Natural killer cell (primary cell): Measurements from ENCODE around the gene SYNGR3. TPM values are rescaled to one million over a fixed set of nuclear protein-coding genes. Genes with fewer than 3 reads are reported as not detected.
"Not testable (repeated sequence)": the region's sequence is repeated elsewhere in the genome, so short reads cannot be mapped to it uniquely, and the experiment has no call there.

Experiments used
- ATAC-seq, 3 donors: fragments of 150-1000 bp in 2 of 3; fragments of 200-7000 bp in 1 of 3; cut with Tn5 transposase; 1 replicate in 1 of 3; 2 replicates in 2 of 3; pipeline ENCODE4 v1.10.0; 2021; ENCODE audit warnings: mild to moderate bottlenecking in 2 of 3, moderate library complexity in 2 of 3
- DNase-seq, 2 donors: peaks; one replicate each; pipeline versions ENCODE4 v3.0.0 to v3.0.0-alpha.2; 2013 to 2021; ENCODE audit warnings: mixed read lengths in 1 of 2
- H3K27ac ChIP-seq: one replicate; pipeline ENCODE4 v1.5.1; 2013; ENCODE audit warnings: mild to moderate bottlenecking, low read length
- H3K27me3 ChIP-seq: one replicate; pipeline ENCODE4 v1.6.1; 2013; ENCODE audit warnings: low read length; ENCODE audit not compliant: control insufficient read depth, insufficient read depth
- H3K36me3 ChIP-seq: one replicate; pipeline ENCODE4 v1.6.1; 2013; ENCODE audit warnings: low read length; ENCODE audit not compliant: control insufficient read depth, insufficient read depth
- H3K4me1 ChIP-seq: one replicate; pipeline ENCODE4 v1.6.1; 2013; ENCODE audit warnings: low read length; ENCODE audit not compliant: control insufficient read depth, insufficient read depth
- H3K4me3 ChIP-seq: one replicate; pipeline ENCODE4 v1.5.1; 2013; ENCODE audit warnings: low read length
- H3K9me3 ChIP-seq: one replicate; pipeline ENCODE4 v1.6.1; 2013; ENCODE audit warnings: low read length; ENCODE audit not compliant: control insufficient read depth, insufficient read depth
- H3K27ac Mint-ChIP-seq, 2 donors: one replicate each; pipeline ENCODE4 v1.8.0; 2022; ENCODE audit warnings: mild to moderate bottlenecking in 2 of 2, mixed read lengths in 2 of 2, moderate library complexity in 1 of 2
- H3K27me3 Mint-ChIP-seq, 2 donors: one replicate each; pipeline ENCODE4 v1.8.0; 2022; ENCODE audit warnings: low read depth in 2 of 2, mixed read lengths in 2 of 2
- H3K36me3 Mint-ChIP-seq: one replicate; pipeline ENCODE4 v1.8.0; 2022; ENCODE audit warnings: mixed read lengths
- H3K4me1 Mint-ChIP-seq, 2 donors: one replicate each; pipeline ENCODE4 v1.8.0; 2022; ENCODE audit warnings: mixed read lengths in 2 of 2
- H3K4me3 Mint-ChIP-seq: one replicate; pipeline ENCODE4 v1.8.0; 2022; ENCODE audit warnings: mild to moderate bottlenecking, moderate library complexity, mixed read lengths
- H3K9me3 Mint-ChIP-seq, 2 donors: one replicate each; pipeline ENCODE4 v1.8.0; 2022; ENCODE audit warnings: mixed read lengths in 2 of 2
- CTCF ChIP-seq: fragments of 200-600 bp; IDR thresholded peaks from one replicate; pipeline ENCODE4 v1.8.0; 2022; ENCODE audit warnings: antibody characterized with exemption
- WGBS: methylation state at CpG from one replicate; pipeline ENCODE4 v1.1.7; 2013; ENCODE audit warnings: missing lambda C conversion rate; ENCODE audit not compliant: insufficient coverage; 5-methylcytosine and 5-hydroxymethylcytosine counted together
- intact Hi-C: fragments of 100-400 bp; cut with micrococcal nuclease; formaldehyde crosslinking; loops from one replicate; pipeline ENCODE4 v1.14.2; 2022
- total RNA-seq, 4 donors: library from RNA; stranded (reverse); fragments of 120-200 nt in 1 of 4; gene quantifications; one replicate each; pipeline versions ENCODE4 v1.2.3 to v1.2.4, GENCODE V29; 2013 to 2022

Gene SYNGR3
- total RNA-seq, 3 donors from 2014 or later (not counting 1 experiment from before 2014, with no cell fraction given): 10.3 to 19.3 (median 19.1) TPM

GRCh38 chr16:1949507-1949906 is 40.3 kb upstream of the SYNGR3 start:
- 91% methylated on average over 10 of the region's 11 CpGs for WGBS
- H3K9me3 Mint-ChIP-seq: no peaks in the 10 kb centered on the region
- Histone ChIP-seq H3K27me3 (no peaks in the 10 kb centered on the region), H3K36me3 (no peaks in the 10 kb centered on the region), H3K4me3 (no peak overlapping the region), H3K4me1 (no peaks in the 10 kb centered on the region), H3K27ac (no peak overlapping the region), H3K9me3 (no peaks in the 10 kb centered on the region)
- DNase-seq: no peak
- peaks cover 0 to 3% of the 10 kb centered on the region in 2 donors for H3K27me3 Mint-ChIP-seq
- TF ChIP-seq CTCF: no peak
- H3K4me1 Mint-ChIP-seq: peaks cover 1 to 2% of the 10 kb centered on the region in 2 donors
- no peaks in the 10 kb centered on the region for H3K36me3 Mint-ChIP-seq
- no peak overlapping the region for H3K4me3 Mint-ChIP-seq
- ATAC-seq: no peak
- intact Hi-C loops: no loop called here
- no peak overlapping the region for H3K27ac Mint-ChIP-seq

GRCh38 chr16:1950047-1950446 is 39.7 kb upstream of the SYNGR3 start:
- H3K9me3 ChIP-seq: no peaks in the 10 kb centered on the region
- no peaks in the 10 kb centered on the region for H3K4me1 ChIP-seq
- DNase-seq (no peak), ATAC-seq (no peak)
- WGBS: 81% methylated on average over 7 of the region's 7 CpGs
- intact Hi-C loops: no loop called here
- no peaks in the 10 kb centered on the region for H3K36me3 ChIP-seq
- H3K4me3 ChIP-seq: no peak overlapping the region
- no peak overlapping the region for H3K27ac ChIP-seq
- no peak for TF ChIP-seq CTCF
- no peaks in the 10 kb centered on the region for H3K27me3 ChIP-seq
- no peak overlapping the region for H3K4me3 Mint-ChIP-seq
- H3K27ac Mint-ChIP-seq: no peak overlapping the region
- H3K9me3 Mint-ChIP-seq: no peaks in the 10 kb centered on the region
- H3K4me1 Mint-ChIP-seq: no peaks in the 10 kb centered on the region
- peaks cover 0 to 3% of the 10 kb centered on the region in 2 donors for H3K27me3 Mint-ChIP-seq
- H3K36me3 Mint-ChIP-seq: no peaks in the 10 kb centered on the region

- no peaks in the 10 kb centered on the region for H3K36me3 Mint-ChIP-seq
- H3K27ac Mint-ChIP-seq: no peak overlapping the region
- no peak overlapping the region for H3K4me3 ChIP-seq
- intact Hi-C loops: no loop called here
- H3K9me3 Mint-ChIP-seq: no peaks in the 10 kb centered on the region
- WGBS: 92% methylated on average over 19 of the region's 19 CpGs
- ATAC-seq (no peak), DNase-seq (no peak)
- H3K27me3 Mint-ChIP-seq: peaks cover 0 to 3% of the 10 kb centered on the region in 2 donors
- H3K4me3 Mint-ChIP-seq: no peak overlapping the region
- no peaks in the 10 kb centered on the region for H3K27me3 ChIP-seq
- H3K36me3 ChIP-seq: no peaks in the 10 kb centered on the region
- H3K4me1 Mint-ChIP-seq: no peaks in the 10 kb centered on the region
- TF ChIP-seq CTCF: no peak
- H3K9me3 ChIP-seq: no peaks in the 10 kb centered on the region
- no peaks in the 10 kb centered on the region for H3K4me1 ChIP-seq
- no peak overlapping the region for H3K27ac ChIP-seq
These were observed 39.2 kb upstream of the SYNGR3 start for GRCh38 chr16:1950559-1950958.

- Histone ChIP-seq H3K4me3 (no peak overlapping the region), H3K36me3 (no peaks in the 10 kb centered on the region), H3K9me3 (no peaks in the 10 kb centered on the region), H3K27ac (no peak overlapping the region), H3K4me1 (peaks cover 2% of the 10 kb centered on the region), H3K27me3 (no peaks in the 10 kb centered on the region)
- Mint-ChIP-seq H3K9me3 (no peaks in the 10 kb centered on the region), H3K27ac (no peak overlapping the region), H3K27me3 (peaks cover 0 to 3% of the 10 kb centered on the region in 2 donors), H3K4me1 (no peaks in the 10 kb centered on the region), H3K36me3 (no peaks in the 10 kb centered on the region), H3K4me3 (no peak overlapping the region)
- 93% methylated on average over 22 of the region's 22 CpGs for WGBS
- intact Hi-C loops: no loop called here
- TF ChIP-seq CTCF: no peak
- ATAC-seq (no peak), DNase-seq (no peak)
These were observed 36.0 kb upstream of the SYNGR3 start for GRCh38 chr16:1953734-1954133.

GRCh38 chr16:1957434-1958142 is 32.2 kb upstream of the SYNGR3 start:
- Histone ChIP-seq H3K36me3 (peaks cover 11% of the 10 kb centered on the region), H3K4me1 (peaks cover 33% of the 10 kb centered on the region)
- H3K4me3 Mint-ChIP-seq, DNase-seq, H3K9me3 ChIP-seq, H3K4me3 ChIP-seq, H3K27ac ChIP-seq, H3K27me3 Mint-ChIP-seq, ATAC-seq, H3K9me3 Mint-ChIP-seq, H3K27me3 ChIP-seq, intact Hi-C loops, H3K27ac Mint-ChIP-seq, H3K36me3 Mint-ChIP-seq: not testable (repeated sequence)
- 95% methylated on average over 20 of the region's 22 CpGs for WGBS
- H3K4me1 Mint-ChIP-seq: peaks cover 13 to 19% of the 10 kb centered on the region in 2 donors
